ENCODE data around the gene NEXN.

Gene NEXN

DNA sequence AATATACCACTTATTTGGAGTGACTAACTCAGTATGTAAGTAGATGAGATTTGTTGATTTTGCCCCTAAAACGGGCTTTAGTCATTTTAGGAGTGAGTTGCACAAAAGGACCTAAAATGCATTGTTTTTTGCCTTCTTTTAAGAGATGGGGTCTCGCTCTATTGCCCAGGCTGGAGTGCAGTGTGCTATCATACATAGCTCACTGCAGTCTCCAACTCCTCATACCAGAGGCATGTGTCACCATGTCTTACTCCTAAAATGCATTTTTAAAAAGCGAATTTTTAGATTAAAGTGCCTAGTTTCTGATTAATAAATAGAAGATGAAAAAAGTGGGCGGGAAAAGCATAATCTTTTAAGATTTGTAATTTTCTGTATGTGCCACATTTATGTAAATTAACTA is 11.5 kb upstream of the NEXN start:
- DNase-seq (ENCODE audit: extremely low read depth, low read depth), result no peak

DNA sequence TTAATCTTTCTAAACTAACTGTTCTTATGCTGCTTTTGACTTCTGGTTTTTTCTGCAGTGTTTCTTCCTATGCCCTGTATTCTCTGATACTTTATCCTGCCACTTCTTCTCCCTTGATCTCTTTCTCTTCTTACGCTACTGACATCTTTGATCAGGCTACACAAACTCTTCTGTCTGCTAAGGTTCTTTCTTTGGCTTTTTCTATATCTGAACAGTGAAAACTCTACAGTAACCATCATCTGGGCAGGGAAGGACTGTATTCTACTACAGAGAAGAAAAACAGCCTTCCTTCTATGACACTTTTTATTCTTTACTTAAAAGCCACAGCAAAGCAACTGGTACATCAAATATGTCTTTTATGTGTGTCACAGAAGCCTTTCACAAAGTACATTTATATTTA is 7.4 kb upstream of the NEXN start:
- DNase-seq (ENCODE audit: extremely low read depth, low read depth), result no peak
- H3K4me3 ChIP-seq (replicated peaks; ENCODE audit: low read depth, low read length), result no peak overlapping the region
- no peak for TF ChIP-seq CTCF (IDR thresholded peaks at IDR 0.05; ENCODE audit: low read depth, low read length, missing control alignments)

More for the DNA sequence above, 11.5 kb upstream of the NEXN start:
- no peak overlapping the region for H3K4me3 ChIP-seq (replicated peaks; ENCODE audit: low read depth, low read length)
- TF ChIP-seq CTCF (IDR thresholded peaks at IDR 0.05; ENCODE audit: low read depth, low read length, missing control alignments), result no peak

DNA sequence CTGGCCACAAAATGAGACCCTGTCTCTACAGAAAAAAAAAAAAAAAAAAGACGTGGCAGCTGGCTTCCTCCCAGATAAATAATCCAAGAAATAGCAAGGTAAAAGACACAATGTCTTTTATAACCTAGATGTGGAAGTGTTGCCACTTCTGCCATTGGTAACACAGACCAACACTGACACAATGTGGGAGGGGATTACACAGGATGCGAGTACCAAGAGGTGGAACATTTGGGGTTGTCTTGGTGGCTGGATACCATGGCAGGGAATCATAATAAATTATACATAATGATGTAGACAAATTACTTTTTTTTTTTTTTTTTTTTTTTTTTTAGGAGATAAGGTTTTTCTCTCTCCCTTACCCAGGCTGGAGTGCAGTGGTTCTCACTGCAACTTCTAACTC is 6.0 kb upstream of the NEXN start:
- no peak for TF ChIP-seq CTCF (IDR thresholded peaks at IDR 0.05; ENCODE audit: low read depth, low read length, missing control alignments)
- no peak for DNase-seq (ENCODE audit: extremely low read depth, low read depth)
- no peak overlapping the region for H3K4me3 ChIP-seq (replicated peaks; ENCODE audit: low read depth, low read length)

DNA sequence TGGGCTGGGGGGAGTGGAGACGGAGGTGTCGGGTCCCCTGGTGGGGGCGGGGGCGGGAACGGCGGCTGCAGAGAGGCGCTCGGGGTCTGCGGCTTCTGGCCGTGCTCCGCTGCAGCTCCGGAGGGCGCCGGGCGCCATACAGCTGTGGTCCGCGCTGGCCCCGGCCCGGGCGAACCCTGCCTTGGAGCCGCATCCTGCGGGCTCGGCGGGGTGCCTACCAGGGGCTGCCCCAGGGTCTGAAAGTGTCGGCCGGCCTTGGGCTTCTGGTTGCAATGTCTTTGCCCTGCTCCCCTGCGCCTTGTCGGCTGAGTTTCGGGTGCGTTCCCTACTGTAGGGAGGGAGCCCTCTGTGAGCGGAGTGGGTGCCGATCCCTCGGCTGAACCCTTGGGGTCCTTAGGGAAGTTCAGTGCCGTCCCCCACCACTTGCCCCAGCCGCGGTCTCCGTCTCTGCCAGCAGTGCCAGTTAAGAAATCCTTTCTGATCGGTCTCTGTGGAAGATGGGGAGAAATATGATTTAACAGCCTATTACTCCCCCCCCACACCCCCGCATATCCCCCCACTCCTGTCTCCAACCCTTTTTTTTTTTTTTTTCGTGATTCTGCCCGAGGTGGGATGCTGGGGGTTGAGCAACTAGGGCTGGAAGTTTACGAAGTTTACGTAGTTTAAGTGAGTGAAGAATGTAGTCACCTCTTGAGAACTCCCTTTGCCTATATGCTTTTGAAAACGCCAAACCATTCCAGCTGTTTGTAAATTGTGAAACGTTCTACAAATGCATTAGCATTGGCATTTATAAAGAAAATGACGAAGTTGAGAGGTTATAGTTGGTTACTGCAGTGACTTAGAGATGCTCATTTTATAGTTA is 588 bp downstream of the NEXN start:
- no peak for DNase-seq (ENCODE audit: extremely low read depth, low read depth)
- peak overlapping the region; percentile 82 for H3K4me3 ChIP-seq (replicated peaks; ENCODE audit: low read depth, low read length)
- no peak for TF ChIP-seq CTCF (IDR thresholded peaks at IDR 0.05; ENCODE audit: low read depth, low read length, missing control alignments)

GRCh38 chr1:77889671-77890070 is 1.2 kb downstream of the NEXN start:
- peak overlapping the region; percentile 82 for H3K4me3 ChIP-seq (replicated peaks; ENCODE audit: low read depth, low read length)
- DNase-seq (ENCODE audit: extremely low read depth, low read depth), result no peak
- no peak for TF ChIP-seq CTCF (IDR thresholded peaks at IDR 0.05; ENCODE audit: low read depth, low read length, missing control alignments)

DNA sequence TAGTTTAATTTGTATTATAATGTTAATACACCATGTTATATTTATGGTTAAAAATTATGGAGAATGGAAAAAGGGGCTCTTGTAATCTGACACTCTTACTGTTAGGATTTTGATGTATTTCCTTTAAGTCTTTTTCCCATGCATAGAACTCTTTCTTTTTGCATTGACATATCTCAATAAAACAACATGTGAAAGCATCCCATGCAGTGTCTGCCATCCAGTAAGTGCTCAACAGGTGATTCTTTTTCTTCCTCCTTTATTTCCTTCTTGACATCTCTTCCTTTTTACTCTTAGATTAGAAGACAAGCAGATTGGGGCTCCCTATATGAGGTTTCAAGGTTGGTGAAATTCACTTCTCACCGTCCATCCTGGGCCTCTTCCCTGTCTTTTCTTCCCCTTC is 2.8 kb downstream of the NEXN start:
- TF ChIP-seq CTCF (IDR thresholded peaks at IDR 0.05; ENCODE audit: low read depth, low read length, missing control alignments), result no peak
- H3K4me3 ChIP-seq (replicated peaks; ENCODE audit: low read depth, low read length), result no peak overlapping the region
- DNase-seq (ENCODE audit: extremely low read depth, low read depth), result no peak
